Lung (tissue), 12 donors: ENCODE results near the gene MAML3. TPM values are rescaled to one million over a fixed set of nuclear protein-coding genes. Genes with fewer than 3 reads are reported as not detected.

Experiments used
- ATAC-seq: fragments of 200-7000 bp; cut with Tn5 transposase; one replicate; pipeline ENCODE4 v1.9.1; 2020; ENCODE audit warnings: moderate number of reproducible peaks; ENCODE audit not compliant: insufficient read depth, low FRiP score
- DNase-seq, 3 donors: peaks; one replicate each; pipeline ENCODE4 v3.0.0-alpha.2; 2013 to 2017
- H3K27ac ChIP-seq, 2 donors: one replicate each; pipeline ENCODE4 v1.5.1; 2013; ENCODE audit warnings: mild to moderate bottlenecking in 2 of 2, moderate library complexity in 2 of 2, control low read depth in 1 of 2, inconsistent platforms in 1 of 2, low read depth in 1 of 2, low read length in 1 of 2
- H3K27me3 ChIP-seq, 3 donors: one replicate each; pipeline ENCODE4 v1.5.1; 2013; ENCODE audit warnings: low read length in 2 of 3; ENCODE audit not compliant: control insufficient read depth in 3 of 3, insufficient read depth in 3 of 3
- H3K36me3 ChIP-seq, 4 donors: one replicate each; pipeline ENCODE4 v1.5.1; 2013; ENCODE audit warnings: low read length in 4 of 4, mild to moderate bottlenecking in 1 of 4, moderate library complexity in 1 of 4; ENCODE audit not compliant: control insufficient read depth in 4 of 4, insufficient read depth in 4 of 4
- H3K4me1 ChIP-seq, 5 donors: one replicate each; pipeline ENCODE4 v1.5.1; 2013; ENCODE audit warnings: low read length in 5 of 5, mild to moderate bottlenecking in 2 of 5, moderate library complexity in 1 of 5; ENCODE audit not compliant: control insufficient read depth in 5 of 5, insufficient read depth in 5 of 5
- H3K4me3 ChIP-seq: one replicate; pipeline ENCODE4 v1.5.1; 2013; ENCODE audit warnings: mild to moderate bottlenecking, control low read depth, moderate library complexity
- H3K9ac ChIP-seq, 2 donors: one replicate each; pipeline ENCODE4 v1.5.1; 2013; ENCODE audit warnings: low read length in 2 of 2, control low read depth in 1 of 2; ENCODE audit not compliant: insufficient read depth in 1 of 2
- H3K9me3 ChIP-seq, 4 donors: one replicate each; pipeline ENCODE4 v1.5.1; 2013; ENCODE audit warnings: low read length in 3 of 4, mild to moderate bottlenecking in 1 of 4, moderate library complexity in 1 of 4; ENCODE audit not compliant: control insufficient read depth in 4 of 4, insufficient read depth in 3 of 4
- WGBS, 2 donors: extraction: QIAGEN DNeasy Blood & Tissue Kit; methylation state at CpG; one replicate each; pipeline ENCODE4 v1.1.7; 2013; 5-methylcytosine and 5-hydroxymethylcytosine counted together
- polyA plus RNA-seq, 2 donors: library from polyadenylated mRNA; stranded (reverse); fragments of 200-250 nt; gene quantifications; one replicate each; pipeline ENCODE4 v1.2.1, GENCODE V29; 2013
- total RNA-seq, 2 donors: library from RNA; depleted of rRNA in 1 of 2; stranded (reverse); fragments of >200 nt in 1 of 2; gene quantifications; one replicate each; pipeline ENCODE4 v1.2.1, GENCODE V29; 2014 to 2021
- TF ChIP-seq, protein P1 (sequence below): IDR thresholded peaks from 2 replicates; pipeline ENCODE4 v1.5.1; 2012; ENCODE audit warnings: mild to moderate bottlenecking; ENCODE audit errors: control extremely low read depth, extremely low read depth
- donor health status: control.
- donor health status: control.
- donor health status: Bipolar disorder and iron deficiency.
- donor health status: healthy.
- donor health status: DM: yes; HTN: yes; CAD: no.

Gene MAML3
- total and polyA plus RNA-seq, 4 donors: 3.0 to 16.4 (median 8.5) TPM

DNA sequence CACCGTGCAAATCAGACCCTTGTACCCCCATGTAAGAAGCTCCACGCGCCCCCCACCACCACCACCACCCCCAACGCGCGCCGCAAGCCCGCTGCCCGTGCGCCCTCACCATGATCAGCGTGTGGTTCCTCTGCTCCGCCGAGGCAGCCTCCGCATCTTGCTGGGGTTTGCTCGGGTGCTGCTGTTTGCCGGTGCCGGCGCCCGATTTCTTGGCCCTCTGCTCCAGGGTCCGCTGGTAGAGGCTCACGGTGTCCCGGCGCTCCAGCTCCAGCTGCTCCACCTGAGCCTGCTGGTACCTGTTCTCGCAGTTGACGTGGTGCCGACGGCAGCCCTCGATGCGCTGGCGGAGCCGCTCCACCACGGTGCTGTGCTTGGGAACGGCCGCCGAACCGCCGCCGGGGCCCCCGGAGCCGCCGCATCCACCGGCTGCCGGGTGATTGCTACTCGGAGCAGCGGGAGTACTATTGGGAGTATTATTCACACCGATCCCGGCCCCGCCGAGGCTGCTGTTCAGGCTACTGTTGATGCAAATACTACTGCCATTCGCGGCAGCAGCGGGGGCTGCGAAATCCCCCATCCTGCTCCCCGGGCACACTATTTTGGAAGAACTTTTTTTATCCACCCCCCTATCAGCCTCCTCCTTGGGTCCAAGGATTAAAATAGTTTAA is 1.1 kb downstream of the MAML3 start:
- Histone ChIP-seq H3K4me1 (peaks cover 0 to 15% (median 1%) of the 10 kb centered on the region in 5 donors), H3K36me3 (peaks cover 0 to 4% (median 0%) of the 10 kb centered on the region in 4 donors), H3K27me3 (no peaks in the 10 kb centered on the region), H3K27ac (peak overlapping the region; percentile 95 to 98), H3K9me3 (no peaks in the 10 kb centered on the region), H3K4me3 (peak overlapping the region; percentile 76), H3K9ac (peak overlapping the region; percentile 73 to 85)
- WGBS, 2 donors: 0 to 1% methylated on average over 53 to 54 of the region's 54 CpGs
- no peak for ATAC-seq
- peak; percentile 76 to 79 (median 77) for DNase-seq
- TF ChIP-seq, protein P1, sequence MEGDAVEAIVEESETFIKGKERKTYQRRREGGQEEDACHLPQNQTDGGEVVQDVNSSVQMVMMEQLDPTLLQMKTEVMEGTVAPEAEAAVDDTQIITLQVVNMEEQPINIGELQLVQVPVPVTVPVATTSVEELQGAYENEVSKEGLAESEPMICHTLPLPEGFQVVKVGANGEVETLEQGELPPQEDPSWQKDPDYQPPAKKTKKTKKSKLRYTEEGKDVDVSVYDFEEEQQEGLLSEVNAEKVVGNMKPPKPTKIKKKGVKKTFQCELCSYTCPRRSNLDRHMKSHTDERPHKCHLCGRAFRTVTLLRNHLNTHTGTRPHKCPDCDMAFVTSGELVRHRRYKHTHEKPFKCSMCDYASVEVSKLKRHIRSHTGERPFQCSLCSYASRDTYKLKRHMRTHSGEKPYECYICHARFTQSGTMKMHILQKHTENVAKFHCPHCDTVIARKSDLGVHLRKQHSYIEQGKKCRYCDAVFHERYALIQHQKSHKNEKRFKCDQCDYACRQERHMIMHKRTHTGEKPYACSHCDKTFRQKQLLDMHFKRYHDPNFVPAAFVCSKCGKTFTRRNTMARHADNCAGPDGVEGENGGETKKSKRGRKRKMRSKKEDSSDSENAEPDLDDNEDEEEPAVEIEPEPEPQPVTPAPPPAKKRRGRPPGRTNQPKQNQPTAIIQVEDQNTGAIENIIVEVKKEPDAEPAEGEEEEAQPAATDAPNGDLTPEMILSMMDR: no peak

DNA sequence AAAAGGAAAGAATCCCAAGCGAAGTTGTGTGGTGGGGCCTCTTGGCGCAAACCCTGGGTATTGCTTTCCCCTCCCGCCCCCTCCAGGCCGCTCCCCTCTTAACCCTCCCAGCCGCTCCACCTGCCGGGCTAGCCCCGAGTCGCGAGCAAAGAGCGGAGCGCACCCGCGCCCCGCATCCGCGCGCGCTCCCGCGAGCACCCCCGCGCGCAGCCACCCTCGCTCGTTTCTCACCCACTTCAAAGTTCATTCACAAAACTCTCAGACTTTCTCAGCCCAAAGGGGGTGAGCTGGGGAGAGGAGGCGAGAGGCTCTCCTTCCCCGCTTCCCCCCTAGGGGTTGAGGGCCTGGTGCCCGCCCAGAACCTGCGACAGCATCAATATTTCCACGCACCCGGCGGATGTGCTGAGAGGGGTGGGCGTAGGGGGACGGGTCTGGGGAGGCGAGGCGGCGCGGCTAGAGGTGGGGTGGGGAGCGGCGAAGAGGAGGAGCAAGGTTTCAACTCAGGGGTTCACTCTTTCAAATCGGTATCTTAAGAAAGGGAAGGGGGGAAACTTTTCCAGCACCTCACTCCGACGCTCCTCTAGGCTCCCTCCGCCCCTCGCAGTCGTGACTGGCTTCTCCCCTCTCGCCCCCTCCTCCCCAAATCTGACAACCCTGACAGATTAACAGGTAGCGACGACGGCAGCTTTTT is 1.8 kb downstream of the MAML3 start:
- Histone ChIP-seq H3K9ac (peak overlapping the region; percentile 61 to 76), H3K36me3 (peaks cover 0 to 4% (median 0%) of the 10 kb centered on the region in 4 donors), H3K27ac (peak overlapping the region; percentile 95 to 98), H3K4me1 (peaks cover 0 to 18% (median 0%) of the 10 kb centered on the region in 5 donors), H3K4me3 (peak overlapping the region; percentile 76), H3K9me3 (no peaks in the 10 kb centered on the region), H3K27me3 (no peaks in the 10 kb centered on the region)
- WGBS, 2 donors: 0% methylated on average over 48 to 50 of the region's 50 CpGs
- TF ChIP-seq, protein P1: no peak
- no peak for ATAC-seq
- peak in 1 of 3 donors; percentile 79 for DNase-seq

GRCh38 chr4:140151699-140152012 is 2.3 kb downstream of the MAML3 start:
- TF ChIP-seq, protein P1: no peak
- Histone ChIP-seq H3K9me3 (no peaks in the 10 kb centered on the region), H3K9ac (peak overlapping the region; percentile 61 to 76), H3K4me1 (peaks cover 0 to 18% (median 0%) of the 10 kb centered on the region in 5 donors), H3K27ac (peak overlapping the region; percentile 95 to 98), H3K4me3 (peak overlapping the region; percentile 76), H3K27me3 (no peaks in the 10 kb centered on the region), H3K36me3 (peaks cover 0 to 4% (median 0%) of the 10 kb centered on the region in 4 donors)
- WGBS, 2 donors: 0% methylated on average over 10 to 11 of the region's 11 CpGs
- peak; percentile 91 to 96 (median 96) for DNase-seq
- ATAC-seq: peak; percentile 56
